ENCODE results near the gene NT5C. TPM values are rescaled to one million over a fixed set of nuclear protein-coding genes. Genes with fewer than 3 reads are reported as not detected.

Gene NT5C
- total RNA-seq, 1 experiment from 2014 or later: 115 TPM

DNA sequence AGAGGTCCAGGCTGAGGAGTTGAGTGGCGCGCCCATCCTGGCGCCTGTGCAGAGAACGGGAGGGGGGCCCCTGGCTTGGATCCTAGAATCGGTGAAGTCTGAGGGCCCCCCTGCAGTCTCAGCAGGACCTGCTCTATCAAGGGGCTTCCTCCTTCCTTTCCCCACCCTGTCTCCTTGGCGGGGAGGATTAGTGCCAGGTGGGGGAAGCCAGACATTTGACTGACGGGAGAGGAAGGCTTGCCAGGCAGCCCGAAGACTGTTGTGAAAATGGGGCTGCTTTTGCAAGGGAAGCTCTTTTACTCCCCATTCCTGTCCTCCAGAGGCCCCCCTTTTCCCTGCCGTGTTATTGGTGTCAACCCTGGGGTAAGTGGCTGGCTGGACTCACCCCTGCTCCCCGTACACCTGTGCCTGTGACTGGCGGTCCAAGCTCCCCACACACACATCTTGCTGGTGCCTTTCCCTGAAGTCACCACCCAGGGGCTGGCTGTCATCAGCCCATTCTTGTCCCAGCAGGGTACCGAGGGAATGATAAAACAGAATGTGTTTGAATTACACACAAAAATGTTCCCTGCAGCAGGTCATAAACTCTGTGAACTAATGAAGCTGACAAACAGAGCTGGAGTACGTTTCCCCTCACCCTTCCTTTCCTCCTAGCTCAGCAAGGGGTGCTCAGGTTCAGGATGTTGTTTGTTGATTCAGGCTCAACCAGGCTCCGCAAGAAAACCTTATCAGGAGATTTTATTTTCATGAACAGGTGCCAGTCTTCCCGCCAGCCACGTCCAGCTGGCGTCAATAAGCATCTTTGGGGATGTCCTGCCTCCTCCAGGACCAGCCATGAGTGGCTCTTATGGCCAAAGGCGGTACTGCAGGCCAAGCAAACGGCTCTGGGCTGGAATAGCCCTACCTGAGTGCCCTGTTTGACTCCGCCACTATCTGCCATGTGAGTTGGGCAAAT is 26.1 kb downstream of the NT5C start (continued):
- TF ChIP-seq YY1 (IDR thresholded peaks at IDR 0.05; ENCODE audit: extremely low read depth, insufficient replicate concordance, low read depth, low read length): no peak
- TF ChIP-seq ZNF274 (IDR thresholded peaks at IDR 0.05; ENCODE audit: low read depth, low read length): no peak
- TF ChIP-seq, protein P1, sequence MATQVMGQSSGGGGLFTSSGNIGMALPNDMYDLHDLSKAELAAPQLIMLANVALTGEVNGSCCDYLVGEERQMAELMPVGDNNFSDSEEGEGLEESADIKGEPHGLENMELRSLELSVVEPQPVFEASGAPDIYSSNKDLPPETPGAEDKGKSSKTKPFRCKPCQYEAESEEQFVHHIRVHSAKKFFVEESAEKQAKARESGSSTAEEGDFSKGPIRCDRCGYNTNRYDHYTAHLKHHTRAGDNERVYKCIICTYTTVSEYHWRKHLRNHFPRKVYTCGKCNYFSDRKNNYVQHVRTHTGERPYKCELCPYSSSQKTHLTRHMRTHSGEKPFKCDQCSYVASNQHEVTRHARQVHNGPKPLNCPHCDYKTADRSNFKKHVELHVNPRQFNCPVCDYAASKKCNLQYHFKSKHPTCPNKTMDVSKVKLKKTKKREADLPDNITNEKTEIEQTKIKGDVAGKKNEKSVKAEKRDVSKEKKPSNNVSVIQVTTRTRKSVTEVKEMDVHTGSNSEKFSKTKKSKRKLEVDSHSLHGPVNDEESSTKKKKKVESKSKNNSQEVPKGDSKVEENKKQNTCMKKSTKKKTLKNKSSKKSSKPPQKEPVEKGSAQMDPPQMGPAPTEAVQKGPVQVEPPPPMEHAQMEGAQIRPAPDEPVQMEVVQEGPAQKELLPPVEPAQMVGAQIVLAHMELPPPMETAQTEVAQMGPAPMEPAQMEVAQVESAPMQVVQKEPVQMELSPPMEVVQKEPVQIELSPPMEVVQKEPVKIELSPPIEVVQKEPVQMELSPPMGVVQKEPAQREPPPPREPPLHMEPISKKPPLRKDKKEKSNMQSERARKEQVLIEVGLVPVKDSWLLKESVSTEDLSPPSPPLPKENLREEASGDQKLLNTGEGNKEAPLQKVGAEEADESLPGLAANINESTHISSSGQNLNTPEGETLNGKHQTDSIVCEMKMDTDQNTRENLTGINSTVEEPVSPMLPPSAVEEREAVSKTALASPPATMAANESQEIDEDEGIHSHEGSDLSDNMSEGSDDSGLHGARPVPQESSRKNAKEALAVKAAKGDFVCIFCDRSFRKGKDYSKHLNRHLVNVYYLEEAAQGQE (IDR thresholded peaks at IDR 0.05; ENCODE audit: low read depth): no peak
- TF ChIP-seq TCF7L2 (IDR thresholded peaks at IDR 0.05; ENCODE audit: borderline replicate concordance, extremely low read depth, insufficient read depth, insufficient read length): no peak

DNA sequence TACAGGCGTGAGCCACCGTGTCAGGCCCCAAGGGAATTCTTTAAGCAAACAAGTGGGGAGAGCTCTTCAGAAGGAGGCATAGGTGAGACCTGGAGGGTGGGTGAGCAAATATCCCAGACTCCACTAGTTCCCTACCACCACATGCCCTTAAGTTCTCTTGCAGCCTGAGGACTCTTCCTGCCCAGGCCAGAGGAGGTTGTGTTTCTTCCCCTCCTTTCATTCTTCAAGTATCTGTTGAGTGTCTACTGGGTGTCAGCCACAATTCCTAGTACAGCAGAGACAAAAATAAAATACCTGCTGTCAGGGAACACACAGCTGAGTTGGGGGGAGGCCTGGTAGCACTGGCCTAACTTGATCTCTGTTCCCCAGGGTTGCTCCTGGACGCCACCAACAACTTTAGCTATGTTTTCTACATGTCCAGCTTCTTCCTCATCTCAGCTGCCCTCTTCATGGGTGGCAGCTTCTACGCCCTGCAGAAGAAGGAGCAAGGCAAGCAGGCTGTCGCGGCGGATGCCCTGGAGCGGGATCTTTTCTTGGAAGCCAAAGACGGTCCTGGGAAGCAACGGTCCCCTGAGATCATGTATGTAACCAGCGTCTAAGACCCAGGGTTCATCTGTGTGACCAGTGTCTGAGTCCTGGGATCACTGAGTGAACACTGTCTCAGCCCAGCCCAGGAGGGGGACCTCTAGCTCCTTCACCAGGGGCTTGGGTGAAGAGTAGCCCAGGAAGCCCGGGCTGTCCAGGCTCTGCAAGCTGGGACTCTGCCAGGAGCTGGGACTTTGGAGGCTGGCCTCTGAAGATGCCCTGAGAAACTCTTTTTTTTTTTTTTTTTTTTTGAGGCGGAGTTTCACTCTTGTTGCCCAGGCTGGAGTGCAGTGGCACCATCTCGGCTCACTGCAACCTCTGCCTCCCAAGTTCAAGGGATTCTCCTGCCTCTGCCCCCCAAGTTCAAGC is 27.7 kb downstream of the NT5C start:
- no peaks in the 10 kb centered on the region for H4K20me1 ChIP-seq (ENCODE audit: insufficient read depth)
- H3K9ac ChIP-seq (ENCODE audit: low read length): no peak overlapping the region
- peak overlapping the region; percentile 23; the same call in 1 of the 2 replicates for H3K27ac ChIP-seq (ENCODE audit: low read depth, low read length)
- H3K4me3 ChIP-seq (replicated peaks in 1 of 2; ENCODE audit: low read depth in 1 of 2, low read length in 2 of 2): no peak overlapping the region
- intact Hi-C loops (cut with micrococcal nuclease): loop anchor here (10.0 kb wide), 1 partner anchor 49 kb away; no protein-coding TSS in a partner anchor
- H3K9me3 ChIP-seq (ENCODE audit: control insufficient read depth in 1 of 2, insufficient read depth in 1 of 2, low read depth in 1 of 2, low read length in 2 of 2): no peaks in the 10 kb centered on the region
- ChIA-PET POLR2A (interaction anchor here (0.6 to 1.9 kb wide), 7 partner anchors 8 to 99 kb away, joined by 3 to 7 read pairs (median 3); partner anchors contain the start of gene SLC16A5), RAD21 (ENCODE audit: low non-redundant PET in 1 of 2, low total read pairs in 2 of 2, uncharacterized antibody in 2 of 2, unreplicated experiment in 2 of 2) (no interaction called here), CTCF (interaction anchor here (0.7 to 4.0 kb wide), 4 partner anchors 10 to 143 kb away, joined by 3 to 24 read pairs (median 7); no protein-coding TSS in a partner anchor)
- DNase-seq (ENCODE audit: low read depth, low spot score) (no peak), ATAC-seq (no peak)
- no TSS peak for BruUV-seq (replicated peaks)
- no peaks in the 10 kb centered on the region for H3K79me2 ChIP-seq (ENCODE audit: insufficient read depth, low read length)
- peaks cover 12 to 15% of the 10 kb centered on the region in 2 experiments; a peak in 2 of 4 replicates for H3K4me1 ChIP-seq (ENCODE audit: control insufficient read depth in 1 of 2, insufficient read depth in 2 of 2, low read length in 2 of 2)
- H3K9me2 ChIP-seq (ENCODE audit: insufficient read depth): no peaks in the 10 kb centered on the region
- H2AFZ ChIP-seq (ENCODE audit: low read depth, low read length, poor library complexity, severe bottlenecking): no peak overlapping the region
- TF ChIP-seq, protein P2, sequence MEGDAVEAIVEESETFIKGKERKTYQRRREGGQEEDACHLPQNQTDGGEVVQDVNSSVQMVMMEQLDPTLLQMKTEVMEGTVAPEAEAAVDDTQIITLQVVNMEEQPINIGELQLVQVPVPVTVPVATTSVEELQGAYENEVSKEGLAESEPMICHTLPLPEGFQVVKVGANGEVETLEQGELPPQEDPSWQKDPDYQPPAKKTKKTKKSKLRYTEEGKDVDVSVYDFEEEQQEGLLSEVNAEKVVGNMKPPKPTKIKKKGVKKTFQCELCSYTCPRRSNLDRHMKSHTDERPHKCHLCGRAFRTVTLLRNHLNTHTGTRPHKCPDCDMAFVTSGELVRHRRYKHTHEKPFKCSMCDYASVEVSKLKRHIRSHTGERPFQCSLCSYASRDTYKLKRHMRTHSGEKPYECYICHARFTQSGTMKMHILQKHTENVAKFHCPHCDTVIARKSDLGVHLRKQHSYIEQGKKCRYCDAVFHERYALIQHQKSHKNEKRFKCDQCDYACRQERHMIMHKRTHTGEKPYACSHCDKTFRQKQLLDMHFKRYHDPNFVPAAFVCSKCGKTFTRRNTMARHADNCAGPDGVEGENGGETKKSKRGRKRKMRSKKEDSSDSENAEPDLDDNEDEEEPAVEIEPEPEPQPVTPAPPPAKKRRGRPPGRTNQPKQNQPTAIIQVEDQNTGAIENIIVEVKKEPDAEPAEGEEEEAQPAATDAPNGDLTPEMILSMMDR (IDR thresholded peaks at IDR 0.05 in 2 of 3, conservative IDR thresholded peaks at IDR 0.05 in 1 of 3; ENCODE audit: borderline replicate concordance in 1 of 3, insufficient read depth in 1 of 3, low read depth in 2 of 3, low read length in 2 of 3): no peak
- TF ChIP-seq RAD21 (IDR thresholded peaks at IDR 0.05; ENCODE audit: low read depth) (no peak), CEBPB (IDR thresholded peaks at IDR 0.05; ENCODE audit: low read depth) (no peak), POLR2AphosphoS5 (IDR thresholded peaks at IDR 0.05; ENCODE audit: low read depth, low read length) (no peak), FOSL1 (IDR thresholded peaks at IDR 0.05; ENCODE audit: low read depth) (no peak), SRF (IDR thresholded peaks at IDR 0.05; ENCODE audit: low read depth) (no peak), EZH2phosphoT487 (IDR thresholded peaks at IDR 0.05; ENCODE audit: borderline replicate concordance) (no peak), YY1 (IDR thresholded peaks at IDR 0.05; ENCODE audit: extremely low read depth, insufficient replicate concordance, low read depth, low read length) (no peak), ELF1 (IDR thresholded peaks at IDR 0.05; ENCODE audit: borderline replicate concordance, low read depth) (no peak), CBX3 (IDR thresholded peaks at IDR 0.05; ENCODE audit: low read depth) (no peak), ZFX (IDR thresholded peaks at IDR 0.05) (no peak)
- TF ChIP-seq, protein P3, sequence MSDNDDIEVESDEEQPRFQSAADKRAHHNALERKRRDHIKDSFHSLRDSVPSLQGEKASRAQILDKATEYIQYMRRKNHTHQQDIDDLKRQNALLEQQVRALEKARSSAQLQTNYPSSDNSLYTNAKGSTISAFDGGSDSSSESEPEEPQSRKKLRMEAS (IDR thresholded peaks at IDR 0.05): no peak
- H3K4me2 ChIP-seq (ENCODE audit: low read length): no peak overlapping the region
- no peaks in the 10 kb centered on the region for H3K27me3 ChIP-seq (ENCODE audit: insufficient read depth, low read length)
- peaks cover 9 to 29% of the 10 kb centered on the region in 2 experiments for H3K36me3 ChIP-seq (ENCODE audit: control insufficient read depth in 1 of 2, insufficient read depth in 2 of 2, low read length in 2 of 2)

Data from HCT116 (cell line).